SKM-1 treated with dmso at 0.1 percent for 144 hours (cell line): ENCODE results near the gene PLSCR4.
"Not testable (repeated sequence)": the region's sequence is repeated elsewhere in the genome, so short reads cannot be mapped to it uniquely, and the experiment has no call there.

Source experiments
- DNase-seq: peaks from one replicate; lab custom pipeline; 2025; ENCODE audit not compliant: unreplicated experiment; lab: John Stamatoyannopoulos, UW

PLSCR4 gene

DNA sequence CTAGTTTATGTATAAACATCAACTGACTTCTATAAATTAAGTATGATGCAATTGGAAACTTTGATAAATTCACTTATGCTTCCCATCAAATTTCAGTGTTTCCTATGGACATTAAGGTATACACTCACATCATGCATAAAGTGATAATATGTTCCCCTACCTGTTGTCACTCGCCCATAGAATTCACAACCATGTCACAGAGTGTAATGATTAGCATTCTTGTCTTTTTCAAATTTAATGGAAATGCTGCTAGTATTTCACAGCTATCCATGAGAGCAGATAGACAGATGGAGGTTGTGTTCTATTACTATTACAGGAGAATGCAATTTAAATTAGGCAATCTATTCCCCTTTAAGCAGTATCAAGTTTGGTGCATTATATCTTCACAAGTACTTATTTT, 984 bp downstream of the PLSCR4 start:
- no peak for DNase-seq

DNA sequence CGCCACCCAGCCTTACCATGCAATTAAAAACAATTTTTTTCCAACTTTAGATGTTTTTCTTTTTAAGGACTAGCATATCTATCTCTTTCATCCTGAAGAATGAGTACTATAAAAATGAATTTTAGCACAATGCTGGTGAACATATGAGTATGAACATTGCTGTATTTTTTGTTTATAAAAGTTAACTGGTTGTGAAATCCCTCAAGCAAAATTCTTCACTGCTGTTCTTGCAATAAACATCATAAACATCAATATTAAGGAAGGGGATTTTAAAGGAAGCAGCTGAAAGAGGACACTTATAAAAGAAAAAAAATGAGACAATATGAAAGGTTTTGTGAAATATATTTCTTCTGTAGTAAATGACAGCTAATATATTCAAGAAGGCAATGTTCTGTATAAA, 3.0 kb downstream of the PLSCR4 start:
- no peak for DNase-seq

DNA sequence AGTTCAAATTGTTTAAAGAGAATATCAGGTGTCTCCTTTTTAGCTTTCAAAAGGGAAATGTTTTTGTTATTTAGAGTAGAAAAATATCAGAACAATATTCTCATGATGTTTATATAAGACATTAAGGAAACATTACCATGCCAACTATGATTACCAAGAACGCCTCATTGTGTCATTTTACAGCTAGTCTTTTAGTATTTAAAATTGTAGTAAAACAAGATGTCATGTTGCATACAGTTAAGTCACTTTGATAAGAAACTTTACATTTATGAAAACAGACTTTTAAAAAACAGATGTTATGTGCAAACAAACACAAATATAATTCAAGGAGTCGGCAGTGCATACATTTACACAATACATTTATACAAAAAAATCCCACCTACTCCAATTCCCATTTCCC, 4.4 kb downstream of the PLSCR4 start:
- DNase-seq, result no peak

DNA sequence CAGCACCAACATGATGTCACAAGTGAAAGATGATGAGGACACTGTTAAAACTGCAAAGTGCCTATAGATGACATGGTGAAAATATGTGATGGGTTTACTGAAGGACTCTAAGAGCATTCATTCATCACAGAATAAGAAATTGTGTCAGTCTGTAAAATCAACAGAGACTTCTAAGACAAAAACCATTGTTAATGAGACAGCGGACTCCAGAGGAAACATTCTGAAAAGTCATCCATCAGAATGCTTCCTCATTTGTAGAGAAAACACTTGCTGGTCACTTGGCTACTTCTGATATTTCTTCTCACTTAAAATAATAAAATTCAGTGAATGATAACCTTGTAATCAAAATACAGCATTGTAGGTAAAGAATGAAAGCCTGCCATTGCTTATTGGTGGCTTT, 7.3 kb downstream of the PLSCR4 start:
- DNase-seq, result no peak

DNA sequence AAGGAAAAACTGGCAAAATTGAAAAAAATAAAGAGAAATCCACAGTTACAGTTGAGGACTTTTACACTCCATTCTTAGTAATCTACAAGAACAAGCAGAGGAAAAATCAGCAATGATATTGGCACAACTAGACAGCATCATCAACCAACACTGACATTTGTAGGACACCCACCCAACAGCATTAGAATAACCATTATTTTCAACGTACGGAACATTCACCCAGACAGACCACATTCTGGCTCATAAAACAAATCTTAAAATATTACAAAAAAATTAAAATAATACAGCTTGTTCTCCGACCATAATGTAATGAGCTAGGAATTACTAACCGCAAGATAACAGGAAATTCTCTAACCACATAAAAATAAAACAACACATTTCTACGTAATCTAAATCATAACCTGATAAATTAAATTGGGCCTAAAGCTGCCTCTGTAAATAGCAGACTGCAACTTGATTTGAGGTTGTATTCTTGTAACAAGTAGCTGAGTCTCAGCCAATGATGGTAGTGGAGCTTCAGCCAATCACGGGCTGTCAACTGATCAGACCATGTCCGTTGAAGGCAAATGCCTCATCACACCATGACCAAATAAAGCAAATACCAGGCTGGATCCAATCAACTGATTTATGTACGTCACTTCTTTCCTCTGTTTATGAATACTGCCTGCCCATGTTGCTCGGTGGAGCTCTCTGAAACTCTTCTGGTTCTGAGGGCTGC, 9.2 kb downstream of the PLSCR4 start:
- no peak for DNase-seq

DNA sequence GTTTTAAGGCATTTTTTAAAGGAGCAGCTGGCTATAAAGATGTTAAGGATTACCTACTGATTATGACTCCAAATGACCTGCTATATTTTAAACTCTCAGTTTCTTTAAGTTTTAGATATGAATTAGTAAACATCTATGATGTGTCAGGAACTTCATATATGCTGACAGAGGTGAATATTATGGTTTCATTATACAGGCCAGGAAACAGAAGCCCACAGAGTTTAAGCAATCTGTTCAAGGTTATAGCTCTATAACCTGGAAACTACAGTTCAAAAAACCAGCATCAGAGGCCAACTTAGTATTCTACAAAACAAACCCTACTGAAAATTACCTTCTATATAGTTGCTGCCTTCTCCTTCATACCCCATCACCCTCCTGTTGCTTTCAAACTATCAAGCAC, 17.4 kb downstream of the PLSCR4 start:
- no peak for DNase-seq

DNA sequence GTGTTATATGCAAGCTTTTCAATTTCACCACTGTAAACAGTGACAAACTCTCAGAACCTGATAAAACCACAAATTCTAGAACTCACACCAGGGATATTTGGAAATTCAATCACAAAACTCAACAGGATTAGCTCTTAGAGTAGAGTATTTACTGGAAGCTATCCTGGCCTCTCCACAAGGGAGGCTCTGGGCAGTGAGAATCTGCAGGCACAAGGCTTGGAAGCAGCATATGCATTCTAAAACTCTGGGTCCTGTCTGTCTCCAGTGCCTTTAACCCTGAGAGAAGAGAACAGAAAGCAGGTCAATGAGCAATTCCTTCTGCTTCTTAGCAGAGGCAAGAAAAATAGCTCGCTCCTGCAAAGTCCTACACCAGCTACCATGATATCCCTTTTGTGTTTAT, 23.4 kb downstream of the PLSCR4 start:
- no peak for DNase-seq

DNA sequence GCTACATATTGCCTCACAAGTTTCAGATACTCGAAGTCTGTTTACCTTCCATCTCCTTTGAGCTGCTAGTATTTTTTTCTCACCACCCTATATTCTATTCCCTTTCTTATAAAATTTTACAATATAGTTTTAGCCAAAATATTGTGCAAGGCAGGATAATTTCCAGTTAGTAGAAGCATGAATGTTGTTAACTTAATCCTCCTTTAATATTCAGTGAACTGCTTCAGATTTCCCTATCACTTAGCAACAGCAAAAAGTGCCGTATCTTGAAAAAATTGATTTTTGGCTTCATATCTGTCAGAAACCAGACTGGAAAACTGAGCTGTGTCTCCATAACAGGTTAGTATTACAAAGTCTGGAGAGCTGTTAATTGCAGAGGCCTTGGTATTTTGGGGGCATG, 24.0 kb downstream of the PLSCR4 start:
- no peak for DNase-seq

DNA sequence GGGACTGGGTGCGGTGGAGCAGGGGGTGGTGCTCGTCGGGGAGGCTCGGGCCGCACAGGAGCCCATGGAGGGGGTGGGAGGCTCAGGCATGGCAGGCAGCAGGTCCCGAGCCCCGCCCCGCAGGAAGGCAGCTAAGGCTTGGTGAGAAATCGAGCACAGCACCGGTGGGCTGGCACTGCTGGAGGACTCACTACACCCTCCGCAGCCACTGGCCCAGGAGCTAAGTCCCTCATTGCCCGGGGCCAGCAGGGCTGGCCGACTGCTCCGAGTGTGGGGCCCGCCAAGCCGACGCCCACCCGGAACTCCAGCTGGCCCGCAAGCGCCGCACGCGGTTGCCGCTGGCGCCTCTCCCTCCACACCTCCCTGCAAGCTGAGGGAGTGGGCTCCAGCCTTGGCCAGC, 25.4 kb downstream of the PLSCR4 start:
- not testable (repeated sequence) for DNase-seq

DNA sequence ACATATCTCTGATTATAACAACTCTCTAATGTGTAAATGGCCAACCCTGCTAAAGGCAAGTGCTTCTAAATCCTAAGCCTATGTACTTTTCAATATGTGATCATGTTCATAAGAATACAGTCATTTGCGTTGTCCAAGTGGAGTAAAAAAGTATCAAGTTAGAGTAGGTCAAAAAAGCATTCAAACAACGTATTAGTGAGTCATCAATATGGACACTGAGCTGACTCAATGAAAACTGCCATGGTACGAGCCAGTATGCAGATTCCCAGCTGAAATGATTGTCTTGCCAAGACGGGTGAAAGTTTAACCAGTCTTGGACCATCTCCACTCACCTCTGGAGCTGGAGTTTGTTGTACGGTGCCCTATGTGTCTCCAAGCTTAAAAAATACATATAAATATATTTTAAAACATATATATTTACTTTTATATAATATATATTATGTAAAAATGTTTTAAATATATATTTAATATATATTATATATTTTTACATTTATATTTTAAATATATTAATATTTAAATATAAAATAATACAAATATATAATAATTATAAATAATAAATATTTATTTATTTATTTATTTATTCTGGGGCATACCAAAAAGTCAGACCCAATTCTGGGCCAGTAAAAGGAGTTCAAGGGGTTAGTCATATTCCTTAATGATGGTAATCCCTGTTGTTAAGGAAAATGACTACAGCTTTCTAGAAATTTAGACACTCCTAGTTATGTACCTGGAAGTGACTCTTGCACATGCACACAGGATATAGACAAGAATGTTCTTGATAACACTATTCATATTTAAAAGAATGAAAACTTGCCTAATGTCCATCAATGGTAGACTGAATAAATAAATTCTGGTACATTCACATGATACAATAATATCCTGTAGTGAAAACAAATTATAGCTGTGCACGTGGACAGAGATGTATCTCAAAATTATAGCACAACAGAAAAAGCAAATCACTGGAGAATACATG, 27.2 kb downstream of the PLSCR4 start:
- DNase-seq, result no peak

DNA sequence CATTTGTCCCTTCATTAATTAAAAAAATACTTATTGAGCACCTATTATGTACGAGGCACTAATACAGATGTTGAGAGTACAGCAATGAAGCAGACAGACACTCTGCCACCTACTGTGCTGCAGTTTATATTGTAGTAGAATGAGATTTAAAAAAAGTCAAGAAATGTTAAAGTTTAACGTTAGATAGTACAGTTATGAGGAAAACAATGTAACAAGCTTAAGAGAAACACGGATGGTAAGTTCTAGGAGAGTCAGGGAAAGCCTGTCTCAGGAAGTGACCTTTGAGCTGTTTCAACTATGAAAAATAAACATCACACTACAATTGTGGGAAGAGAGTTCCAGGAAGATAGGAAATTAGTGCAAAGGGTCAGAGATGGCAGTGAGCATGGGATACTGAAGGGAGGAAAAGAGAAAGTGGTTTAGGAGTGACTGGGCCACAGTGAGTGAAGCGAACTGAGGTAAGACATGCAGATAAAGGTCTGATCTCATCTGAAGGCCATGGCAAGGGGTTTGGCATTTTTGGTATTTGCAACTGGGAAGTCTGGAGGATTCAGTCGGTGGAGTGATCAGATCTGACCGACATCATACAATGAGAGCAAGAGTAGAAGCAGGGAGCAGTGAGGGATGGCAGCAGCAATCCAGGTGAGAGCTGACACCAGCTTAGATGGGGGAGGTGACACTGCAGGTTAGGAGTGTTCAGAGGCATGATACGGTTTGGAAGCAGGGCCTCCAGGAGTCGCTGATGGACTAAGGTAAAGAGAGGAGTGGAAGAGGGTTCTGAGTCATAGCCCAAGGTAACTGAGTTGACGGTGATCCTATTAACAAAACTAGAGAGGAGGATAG, 28.5 kb downstream of the PLSCR4 start:
- DNase-seq, result no peak

DNA sequence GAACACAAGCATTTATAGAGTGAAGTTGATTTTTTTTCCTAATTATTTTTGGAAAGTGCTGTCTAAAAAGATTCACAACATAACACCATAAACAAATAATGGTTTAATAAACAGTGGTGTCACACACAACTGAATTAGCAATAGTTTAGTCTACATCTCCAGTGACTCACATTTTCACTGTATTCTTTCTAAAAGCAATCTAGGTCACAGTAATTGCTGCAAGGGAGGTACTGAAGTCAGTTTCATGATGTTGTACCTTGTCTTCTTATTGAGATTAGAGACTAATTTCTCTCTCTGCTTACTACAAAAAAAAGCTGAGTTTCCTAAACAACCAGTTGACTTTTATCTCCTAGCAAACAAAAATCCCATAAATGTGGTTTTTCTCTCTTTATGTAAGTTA, 29.6 kb downstream of the PLSCR4 start:
- DNase-seq, result no peak

DNA sequence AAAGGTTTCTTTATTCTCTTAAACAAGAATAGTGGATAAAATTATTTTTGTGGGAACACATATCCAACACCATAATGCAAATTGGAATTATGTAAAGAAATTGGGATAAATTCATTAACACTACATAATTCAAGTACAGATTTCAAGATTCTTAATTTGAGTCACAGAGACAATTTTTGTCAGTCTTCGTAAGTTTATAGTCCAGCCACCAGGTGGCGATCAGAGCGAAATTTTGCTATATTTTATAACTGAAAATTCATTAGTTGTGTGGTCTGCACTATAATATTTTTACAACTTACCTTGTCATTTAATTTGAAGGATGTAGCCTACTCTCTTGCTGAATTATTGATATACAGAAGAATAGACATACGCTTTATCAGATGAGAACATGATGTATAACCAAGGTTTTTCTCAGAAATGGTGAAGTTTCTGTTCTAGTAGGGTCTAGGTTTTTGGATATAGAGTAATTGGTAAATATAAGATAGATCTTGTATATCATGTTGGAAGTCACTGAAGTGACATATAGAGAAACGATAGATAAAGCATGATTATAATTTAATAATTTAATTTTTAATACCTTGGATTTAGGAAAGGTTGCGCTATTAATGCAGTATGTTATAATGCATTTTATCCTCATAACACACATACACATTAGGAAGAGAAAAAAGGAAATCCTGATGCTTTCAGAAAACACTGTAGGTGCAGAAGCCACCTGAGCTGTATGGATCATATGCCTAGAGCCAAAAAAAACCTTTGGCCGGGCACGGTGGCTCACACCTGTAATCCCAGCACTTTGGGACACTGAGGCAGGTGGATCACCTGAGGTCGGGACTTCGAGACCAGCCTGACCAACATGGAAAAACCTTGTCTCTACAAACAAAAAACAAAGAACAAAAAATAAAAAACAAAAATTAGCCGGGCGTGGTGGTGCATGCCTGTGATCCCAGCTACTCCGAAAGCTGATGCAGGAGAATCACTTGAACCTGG, 31.7 kb downstream of the PLSCR4 start:
- DNase-seq, result peak; percentile 35

DNA sequence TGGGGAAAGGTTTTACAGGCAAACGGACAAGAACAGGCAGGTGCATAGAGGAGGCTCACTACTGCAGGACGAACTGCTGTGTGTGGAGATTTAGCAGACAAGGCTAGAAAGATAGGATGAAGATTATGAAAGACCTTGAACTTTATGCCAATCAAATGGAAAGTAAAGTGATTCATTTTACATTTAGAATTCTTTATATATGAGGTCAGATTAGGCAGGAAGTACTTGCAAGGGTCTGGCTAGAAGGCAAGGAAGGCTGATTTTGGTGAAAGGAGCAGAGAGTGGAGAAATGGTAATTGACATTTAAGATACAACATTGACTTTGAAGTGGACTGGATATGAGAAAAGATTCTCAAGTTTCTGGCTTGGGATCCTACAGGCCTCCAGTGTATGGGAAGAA, 33.6 kb downstream of the PLSCR4 start:
- no peak for DNase-seq

DNA sequence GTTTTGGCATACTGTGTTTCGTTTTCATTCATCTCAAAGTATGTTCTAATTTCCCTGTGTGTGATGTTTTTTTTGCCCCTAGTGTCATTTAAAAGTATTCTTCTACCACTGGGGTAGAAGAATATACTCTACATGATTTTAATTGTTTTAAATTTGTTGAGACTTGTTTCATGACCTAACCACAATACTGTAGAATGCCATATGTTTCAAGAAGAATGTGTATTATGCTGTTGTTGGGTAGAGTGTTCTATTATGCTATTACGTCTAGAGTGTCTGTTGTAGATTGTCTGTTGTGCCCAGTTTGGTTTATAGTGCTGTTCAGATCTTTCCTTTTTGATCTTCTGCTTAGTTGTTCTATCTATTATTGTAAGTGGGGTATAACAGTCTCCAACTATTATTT, 36.4 kb downstream of the PLSCR4 start:
- no peak for DNase-seq

DNA sequence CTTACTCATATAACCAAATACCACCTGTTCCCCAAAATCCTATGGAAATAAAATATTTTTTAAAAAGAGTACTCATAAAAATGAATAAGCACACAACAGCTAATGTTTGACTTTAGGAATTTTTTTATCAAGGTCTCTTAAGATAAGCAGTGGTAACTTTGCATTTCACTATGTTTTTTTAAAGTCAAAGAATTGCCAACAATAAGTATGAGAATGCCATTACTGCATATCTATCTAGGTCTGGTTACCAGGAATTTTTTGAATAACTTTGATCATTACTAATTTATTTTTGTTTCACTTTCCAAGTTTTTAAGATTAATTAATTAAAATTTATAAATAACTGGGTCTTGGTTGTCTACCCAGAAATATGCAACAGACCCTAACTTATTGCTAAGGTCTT, 41.5 kb downstream of the PLSCR4 start:
- no peak for DNase-seq

DNA sequence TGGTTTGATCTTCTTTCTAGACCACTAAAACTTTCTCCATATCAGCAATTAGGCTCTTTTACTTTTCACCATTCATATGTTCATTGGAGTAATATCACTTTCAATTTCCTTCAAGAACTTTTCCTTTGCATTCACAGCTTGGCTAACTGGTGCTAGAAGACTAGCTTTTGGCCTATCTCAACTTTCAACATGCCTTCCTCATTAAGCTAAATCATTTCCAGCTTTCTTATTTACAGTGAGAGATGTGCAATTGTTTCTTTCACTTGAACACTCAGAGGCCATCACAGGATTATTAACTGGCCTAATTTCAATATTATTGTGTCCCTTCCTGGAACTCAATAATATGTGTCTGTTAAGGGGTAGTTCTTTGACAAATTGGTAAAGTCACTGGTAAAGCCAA, 47.1 kb downstream of the PLSCR4 start:
- DNase-seq, result no peak

DNA sequence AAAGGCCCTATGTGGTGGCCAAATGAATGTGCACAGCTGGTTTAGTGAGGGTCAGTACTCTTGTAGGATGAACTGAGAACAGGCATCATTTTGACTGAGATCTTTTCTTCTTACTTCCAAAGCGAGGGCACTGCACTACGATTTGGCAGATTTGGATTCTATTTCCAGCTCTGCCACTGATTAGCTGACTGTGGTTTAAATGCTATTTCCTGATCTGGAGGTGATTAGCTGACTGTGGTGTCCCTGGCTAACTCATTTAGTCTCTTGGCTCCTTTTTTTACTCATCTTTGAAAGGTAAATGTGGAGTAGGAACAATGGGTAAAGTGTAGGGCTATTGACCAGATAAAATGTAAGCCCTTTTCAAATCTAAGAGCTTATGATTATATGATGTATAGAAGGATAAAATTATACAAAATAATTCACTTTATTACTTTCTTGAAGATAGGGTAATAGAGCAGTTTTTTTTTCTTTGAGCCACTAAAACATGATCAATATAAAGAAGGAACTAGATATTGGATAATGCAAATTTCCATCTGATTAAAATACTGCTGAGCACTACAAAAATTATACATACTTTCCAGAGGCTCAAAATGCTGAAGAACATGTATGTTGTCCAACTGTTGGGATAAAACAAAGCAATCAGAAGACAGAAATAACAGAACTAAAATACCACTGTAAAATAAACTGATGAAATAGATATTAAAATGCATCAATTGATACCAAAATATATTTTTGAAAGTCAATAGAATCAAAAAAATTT, 50.3 kb downstream of the PLSCR4 start:
- no peak for DNase-seq

DNA sequence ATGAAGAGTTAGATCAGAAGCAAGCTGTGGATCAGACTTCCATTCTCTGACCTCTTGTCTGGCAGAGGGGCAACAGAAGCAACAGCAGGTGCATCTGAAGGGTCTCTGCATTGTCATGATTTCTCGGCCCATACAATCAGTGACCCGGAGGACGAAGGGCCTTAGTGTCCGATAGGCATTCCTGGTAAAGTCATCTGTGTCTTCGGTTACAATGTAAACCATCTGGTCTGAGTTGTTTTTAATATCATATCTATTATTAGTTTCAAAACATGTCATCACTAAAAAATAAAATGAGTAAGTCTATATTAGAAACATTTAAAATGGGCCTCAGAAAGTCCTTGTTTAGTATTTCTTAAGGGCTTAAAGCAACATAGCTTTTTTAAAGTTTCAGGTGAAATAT, 51.1 kb downstream of the PLSCR4 start:
- DNase-seq, result no peak

DNA sequence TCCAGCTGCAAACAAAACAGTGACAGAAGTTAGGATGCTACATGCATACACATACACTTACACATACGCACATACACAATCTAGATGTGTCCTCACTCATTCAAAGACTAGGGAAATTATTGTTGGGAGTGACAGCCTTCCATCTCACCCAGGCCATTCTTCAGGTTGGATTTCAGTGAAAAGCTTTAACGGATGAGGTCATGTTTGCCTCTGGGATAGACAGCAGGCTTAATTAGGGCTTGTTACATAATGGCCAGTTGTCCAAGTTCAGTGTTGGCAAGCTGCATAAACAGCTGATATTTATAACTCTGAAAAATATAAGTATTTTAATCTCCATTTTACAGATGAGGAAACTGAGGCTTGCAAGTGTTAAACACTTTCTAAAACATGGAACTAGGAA, 54.1 kb downstream of the PLSCR4 start:
- no peak for DNase-seq
